H1 (cell line): ENCODE results near the gene CRYGA. TPM values are rescaled to one million over a fixed set of nuclear protein-coding genes. Genes with fewer than 3 reads are reported as not detected.
A peak's percentile ranks its signal among the peaks of the same experiment; 100 is the strongest.

Experiments used
- CTCF ChIA-PET: fragments of 300-600 bp; sonication (Branson Sonifier 250); formaldehyde crosslinking; loops from one replicate; lab custom pipeline; 2021; ENCODE audit not compliant: partially characterized antibody; lab: Charles Lee
- POLR2A ChIA-PET: fragments of 300-600 bp; sonication (Branson Sonifier 250); formaldehyde crosslinking; loops from one replicate; lab custom pipeline; 2021; ENCODE audit warnings: inconsistent platforms; ENCODE audit not compliant: partially characterized antibody; lab: Charles Lee
- DNase-seq, 2 experiments: peaks; one replicate each; pipeline versions ENCODE4 v3.0.0 to v3.0.0-alpha.2; 2010 to 2022; ENCODE audit warnings: low spot score in 2 of 2, low read depth in 1 of 2, mixed read lengths in 1 of 2
- FAIRE-seq: peaks from 2 replicates; lab custom pipeline; 2011; peaks lifted over from hg19 to GRCh38; lab: Jason Lieb, UNC
- H2AFZ ChIP-seq: 2 replicates; pipeline ENCODE4 v1.8.1; 2012; ENCODE audit warnings: low read length, inconsistent platforms
- H2AK5ac ChIP-seq: 2 replicates; pipeline ENCODE4 v1.6.1; 2013; ENCODE audit warnings: low read depth, low read length
- H2BK120ac ChIP-seq: replicated peaks from 2 replicates; pipeline ENCODE3; 2013; ENCODE audit warnings: low read depth, low read length, inconsistent platforms
- H2BK12ac ChIP-seq: 2 replicates; pipeline ENCODE4 v1.6.1; 2013; ENCODE audit warnings: low read depth, low read length
- H2BK15ac ChIP-seq: 2 replicates; pipeline ENCODE4 v1.6.1; 2013; ENCODE audit warnings: low read length
- H2BK20ac ChIP-seq: 2 replicates; pipeline ENCODE4 v1.6.1; 2013; ENCODE audit warnings: low read length
- H2BK5ac ChIP-seq: 2 replicates; pipeline ENCODE4 v1.6.1; 2013; ENCODE audit warnings: low read depth, low read length
- H3K14ac ChIP-seq: 2 replicates; pipeline ENCODE4 v1.6.1; 2013; ENCODE audit warnings: inconsistent platforms; ENCODE audit not compliant: insufficient read length
- H3K18ac ChIP-seq: 2 replicates; pipeline ENCODE4 v1.6.1; 2013; ENCODE audit warnings: low read length; ENCODE audit errors: extremely low read depth
- H3K23ac ChIP-seq: 2 replicates; pipeline ENCODE4 v1.6.1; 2013; ENCODE audit warnings: inconsistent platforms; ENCODE audit not compliant: insufficient read length
- H3K23me2 ChIP-seq: 2 replicates; pipeline ENCODE4 v1.6.1; 2013; ENCODE audit warnings: low read depth, low read length
- H3K27ac ChIP-seq: 2 replicates; pipeline ENCODE4 v1.6.1; 2011; ENCODE audit warnings: low read depth, low read length, inconsistent platforms
- H3K27me3 ChIP-seq, 4 experiments: replicated peaks in 1 of 4; 1 replicate in 1 of 4; 2 replicates in 3 of 4; pipeline versions ENCODE4 v1.6.1 to v1.8.1; 2011 to 2013; ENCODE audit warnings: low read length in 3 of 4, mild to moderate bottlenecking in 3 of 4, inconsistent platforms in 2 of 4, mixed read lengths in 2 of 4, moderate library complexity in 1 of 4; ENCODE audit not compliant: control insufficient read depth in 3 of 4, insufficient read depth in 3 of 4; ENCODE audit errors: extremely low read depth in 1 of 4
- H3K36me3 ChIP-seq, 4 experiments: 2 replicates each; pipeline versions ENCODE4 v1.6.1 to v1.8.1; 2011 to 2013; ENCODE audit warnings: mild to moderate bottlenecking in 4 of 4, low read length in 3 of 4, moderate library complexity in 2 of 4, control low read depth in 1 of 4, inconsistent platforms in 1 of 4; ENCODE audit not compliant: insufficient read depth in 4 of 4, control insufficient read depth in 2 of 4
- H3K4ac ChIP-seq: replicated peaks from 2 replicates; pipeline ENCODE3; 2013; ENCODE audit warnings: low read length, low read depth, mixed read lengths, inconsistent platforms; ENCODE audit not compliant: insufficient read length
- H3K4me1 ChIP-seq, 4 experiments: replicated peaks in 1 of 4; 1 replicate in 1 of 4; 2 replicates in 3 of 4; pipeline versions ENCODE4 v1.6.1 to v1.8.1; 2011 to 2013; ENCODE audit warnings: low read length in 3 of 4, inconsistent platforms in 2 of 4, mixed read lengths in 1 of 4; ENCODE audit not compliant: insufficient read depth in 4 of 4, control insufficient read depth in 3 of 4
- H3K4me2 ChIP-seq, 2 experiments: 2 replicates each; pipeline versions ENCODE4 v1.6.1 to v1.8.1; 2011 to 2013; ENCODE audit warnings: low read depth in 2 of 2, low read length in 2 of 2, control low read depth in 1 of 2, inconsistent platforms in 1 of 2, mild to moderate bottlenecking in 1 of 2; ENCODE audit not compliant: insufficient read depth in 1 of 2
- H3K4me3 ChIP-seq, 4 experiments: fragments of 200-600, 300-600 bp in 1 of 4; sonication (generic), shearing (Covaris generic), sonication (Bioruptor Twin) in 1 of 4; 2 replicates each; pipeline versions ENCODE4 v1.5.1 to v1.8.1; 2011 to 2016; ENCODE audit warnings: low read length in 4 of 4, low read depth in 3 of 4, control low read depth in 2 of 4, inconsistent platforms in 2 of 4, mild to moderate bottlenecking in 2 of 4, mixed read lengths in 1 of 4, moderate library complexity in 1 of 4; ENCODE audit not compliant: insufficient read depth in 2 of 4; ENCODE audit errors: extremely low read depth in 1 of 4
- H3K56ac ChIP-seq: replicated peaks from 2 replicates; pipeline ENCODE3; 2013; ENCODE audit warnings: low read depth, mild to moderate bottlenecking, mixed read lengths, low read length, inconsistent platforms; ENCODE audit not compliant: insufficient read length
- H3K79me1 ChIP-seq: 2 replicates; pipeline ENCODE4 v1.6.1; 2013; ENCODE audit warnings: low read depth, low read length, control low read depth
- H3K79me2 ChIP-seq, 2 experiments: 2 replicates each; pipeline versions ENCODE4 v1.6.1 to v1.8.1; 2012 to 2013; ENCODE audit warnings: low read length in 2 of 2, mild to moderate bottlenecking in 2 of 2, inconsistent platforms in 1 of 2; ENCODE audit not compliant: insufficient read depth in 2 of 2, control insufficient read depth in 1 of 2
- H3K9ac ChIP-seq, 4 experiments: replicated peaks in 1 of 4; 1 replicate in 1 of 4; 2 replicates in 3 of 4; pipeline versions ENCODE4 v1.6.1 to v1.8.1; 2011 to 2013; ENCODE audit warnings: low read depth in 3 of 4, low read length in 3 of 4, control low read depth in 2 of 4, mild to moderate bottlenecking in 2 of 4, moderate library complexity in 2 of 4, inconsistent platforms in 1 of 4; ENCODE audit errors: extremely low read depth in 1 of 4
- H3K9me3 ChIP-seq, 2 experiments: 2 replicates each; pipeline versions ENCODE4 v1.6.1 to v1.8.1; 2012 to 2013; ENCODE audit warnings: mild to moderate bottlenecking in 2 of 2, moderate library complexity in 2 of 2, control low read depth in 1 of 2, inconsistent platforms in 1 of 2, low read depth in 1 of 2, low read length in 1 of 2, mixed read lengths in 1 of 2; ENCODE audit not compliant: insufficient read depth in 2 of 2
- H4K20me1 ChIP-seq, 2 experiments: replicated peaks in 1 of 2; 2 replicates each; pipeline versions ENCODE3 to v1.8.1; 2011 to 2013; ENCODE audit warnings: inconsistent platforms in 2 of 2, low read length in 2 of 2, mild to moderate bottlenecking in 1 of 2; ENCODE audit not compliant: insufficient read depth in 2 of 2, control insufficient read depth in 1 of 2
- H4K5ac ChIP-seq: 2 replicates; pipeline ENCODE4 v1.6.1; 2013; ENCODE audit warnings: low read length, low read depth, mixed read lengths, inconsistent platforms; ENCODE audit not compliant: insufficient read length
- H4K8ac ChIP-seq: 2 replicates; pipeline ENCODE4 v1.8.0; 2013; ENCODE audit warnings: mild to moderate bottlenecking, moderate library complexity, low read length, inconsistent platforms; ENCODE audit not compliant: insufficient read depth; ENCODE audit errors: extremely low read depth
- H4K91ac ChIP-seq: replicated peaks from 2 replicates; pipeline ENCODE3; 2013; ENCODE audit warnings: low read length, mixed read lengths, inconsistent platforms; ENCODE audit not compliant: insufficient read length
- ASH2L ChIP-seq: fragments of 200-600, 300-600 bp; sonication (generic); IDR thresholded peaks from one replicate; pipeline ENCODE4 v1.7.1; 2017; ENCODE audit warnings: low read length
- CREB1 ChIP-seq: IDR thresholded peaks from 2 replicates; pipeline ENCODE4 v1.6.1; 2012; ENCODE audit warnings: inconsistent platforms
- GABPA ChIP-seq: IDR thresholded peaks from 2 replicates; pipeline ENCODE4 v1.6.1; 2011; ENCODE audit warnings: mild to moderate bottlenecking, low read length, moderate library complexity, borderline replicate concordance; ENCODE audit not compliant: insufficient read depth
- SIRT6 ChIP-seq: IDR thresholded peaks from one replicate; pipeline ENCODE4 v1.7.1; 2012; ENCODE audit warnings: low read length, inconsistent platforms
- TAF1 ChIP-seq: IDR thresholded peaks from 2 replicates; pipeline ENCODE4 v1.6.1; 2011; ENCODE audit warnings: mild to moderate bottlenecking, low read depth, low read length
- TEAD4 ChIP-seq: IDR thresholded peaks from 2 replicates; pipeline ENCODE4 v1.6.1; 2012; ENCODE audit warnings: low read depth, low read length, inconsistent platforms, mixed read lengths
- WGBS, 2 experiments: shearing (Covaris generic) in 1 of 2; methylation state at CpG; one replicate each; pipeline versions ENCODE4 v1.1.6 to v1.1.7; 2013 to 2015; ENCODE audit warnings: low lambda C conversion rate in 2 of 2, mixed read lengths in 2 of 2, inconsistent platforms in 1 of 2, low coverage in 1 of 2, missing lambda C conversion rate in 1 of 2; ENCODE audit not compliant: insufficient replicate concordance in 2 of 2, insufficient coverage in 1 of 2, insufficient read length in 1 of 2; ENCODE audit errors: extremely low coverage in 1 of 2, missing lambda C conversion rate in 1 of 2; 5-methylcytosine and 5-hydroxymethylcytosine counted together
- polyA plus RNA-seq, 7 experiments: library from polyadenylated mRNA; depleted of rRNA in 3 of 7; stranded (reverse) in 5 of 7; unstranded in 2 of 7; fragments of >200 nt in 5 of 7; fragments of 200-250 nt in 2 of 7; gene quantifications; 1 replicate in 5 of 7; 2 replicates in 1 of 7; 4 replicates in 1 of 7; pipeline versions ENCODE4 v1.2.1 to v1.2.3, GENCODE V29; 2011 to 2013; ENCODE audit warnings: missing spikeins in 2 of 7, mixed read lengths in 2 of 7
- total RNA-seq: library from RNA; stranded (reverse); fragmentation: NEBNext Ultra II Directional; extraction: Animal tissue kit (Norgen Biotek cat#: 25700); gene quantifications from 2 replicates; pipeline ENCODE4 v1.2.1, GENCODE V29; 2021

CRYGA gene
- total and polyA plus RNA-seq, 2 of the 8 experiments (the other 6 are each of a cell fraction or from before 2014, with no cell fraction given), result not detected

- H2BK120ac ChIP-seq, result no peak overlapping the region
- no peaks in the 10 kb centered on the region; a peak in 1 of 4 replicates for H3K9me3 ChIP-seq
- H2AFZ ChIP-seq, result no peak overlapping the region; the same call in 1 of the 2 replicates
- H2BK20ac ChIP-seq, result no peak overlapping the region
- WGBS, 2 experiments, result 94% methylated on average over 16 of the region's 18 CpGs; no CpG with 5 or more reads in 1 of the 2 experiments
- DNase-seq (no peak), FAIRE-seq (no peak)
- no peak overlapping the region for H2AK5ac ChIP-seq
- no peaks in the 10 kb centered on the region for H3K79me1 ChIP-seq
- H4K5ac ChIP-seq, result no peak overlapping the region
- ChIA-PET CTCF (interaction anchor here (1.1 to 1.3 kb wide), 2 partner anchors 10 to 12 kb away, joined by 4 to 5 read pairs; no protein-coding TSS in a partner anchor), POLR2A (no interaction called here)
- TF ChIP-seq SIRT6 (no peak), TAF1 (no peak), GABPA (no peak), TEAD4 (no peak), ASH2L (no peak), CREB1 (no peak)
- no peak overlapping the region for H3K18ac ChIP-seq
- H3K14ac ChIP-seq, result no peak overlapping the region
- no peak overlapping the region for H4K8ac ChIP-seq
- no peaks in the 10 kb centered on the region for H3K4me1 ChIP-seq
- no peak overlapping the region for H3K4ac ChIP-seq
- 0 out of 2 replicates have a peak overlapping the region, but pooled peaks have one; percentile 19 for H2BK12ac ChIP-seq
- no peak overlapping the region for H3K4me2 ChIP-seq
- H3K23me2 ChIP-seq, result no peaks in the 10 kb centered on the region
- no peak overlapping the region for H3K23ac ChIP-seq
- no peak overlapping the region for H2BK5ac ChIP-seq
- H3K36me3 ChIP-seq, result no peaks in the 10 kb centered on the region
- no peak overlapping the region for H3K4me3 ChIP-seq
- no peak overlapping the region for H3K27ac ChIP-seq
- no peaks in the 10 kb centered on the region for H3K27me3 ChIP-seq
- no peak overlapping the region for H4K91ac ChIP-seq
- no peaks in the 10 kb centered on the region for H3K79me2 ChIP-seq
- H3K9ac ChIP-seq, result no peak overlapping the region
- no peak overlapping the region for H2BK15ac ChIP-seq
- no peaks in the 10 kb centered on the region for H4K20me1 ChIP-seq
- H3K56ac ChIP-seq, result no peak overlapping the region
Measured at GRCh38 chr2:208139447-208139846, 23.9 kb downstream of the CRYGA start.
